Measurements from ENCODE around the gene GPNMB.

The GPNMB gene

GRCh38 chr7:23276376-23276775 is 29.8 kb downstream of the GPNMB start:
- no peak for DNase-seq

GRCh38 chr7:23276947-23277346 is 30.4 kb downstream of the GPNMB start:
- DNase-seq, result no peak

GRCh38 chr7:23277359-23277989 is 30.9 kb downstream of the GPNMB start:
- DNase-seq, result peak; percentile 51

- DNase-seq, result no peak
These were observed 33.4 kb downstream of the GPNMB start for GRCh38 chr7:23279819-23280525.

GRCh38 chr7:23283086-23283485 is 36.5 kb downstream of the GPNMB start:
- no peak for DNase-seq

GRCh38 chr7:23284871-23285270 is 38.3 kb downstream of the GPNMB start:
- DNase-seq, result no peak

GRCh38 chr7:23285657-23286646 is 39.4 kb downstream of the GPNMB start:
- DNase-seq, result no peak

GRCh38 chr7:23287612-23288011 is 41.0 kb downstream of the GPNMB start:
- DNase-seq, result no peak

GRCh38 chr7:23290993-23291392 is 44.4 kb downstream of the GPNMB start:
- DNase-seq, result no peak

- no peak for DNase-seq
These were observed 45.5 kb downstream of the GPNMB start for GRCh38 chr7:23291957-23292560.

GRCh38 chr7:23292623-23293022 is 46.0 kb downstream of the GPNMB start:
- no peak for DNase-seq

- DNase-seq, result no peak
These were observed 47.0 kb downstream of the GPNMB start for GRCh38 chr7:23293500-23294073.

GRCh38 chr7:23294549-23295400 is 48.2 kb downstream of the GPNMB start:
- no peak for DNase-seq

GRCh38 chr7:23295401-23295697 is 48.8 kb downstream of the GPNMB start:
- DNase-seq, result no peak

- DNase-seq, result peak; percentile 14
These were observed 51.7 kb downstream of the GPNMB start for GRCh38 chr7:23298141-23298881.

- peak; percentile 99 for DNase-seq
These were observed 52.6 kb downstream of the GPNMB start, which contains the start of gene MALSU1 for GRCh38 chr7:23298885-23299769. Gene MALSU1, plus strand, starts transcription at chr7:23299339. Its CDS starts 14 bp downstream, at chr7:23299353.

- DNase-seq, result no peak
These were observed 53.3 kb downstream of the GPNMB start for GRCh38 chr7:23299770-23300300.

GRCh38 chr7:23306936-23307521 is 60.5 kb downstream of the GPNMB start:
- no peak for DNase-seq

GRCh38 chr7:23308754-23309153 is 62.2 kb downstream of the GPNMB start:
- no peak for DNase-seq

Data from CD4-positive, alpha-beta T cell treated with Interleukin-17A for 4 hours (primary cell).